OCI-LY7 (cell line): ENCODE data around the gene F2.

ENCODE experiments used
- EZH2phosphoT487 ChIP-seq: fragments of 200-600 bp; sonication (generic); IDR thresholded peaks from 2 replicates; pipeline ENCODE4 v1.6.1; 2018; ENCODE audit warnings: low read depth, borderline replicate concordance, mild to moderate bottlenecking, mixed run types, antibody characterized with exemption, low read length, moderate library complexity, mixed read lengths
- TF ChIP-seq, protein P1 (sequence below): fragments of 200-600 bp; sonication (generic); conservative IDR thresholded peaks from 2 replicates; pipeline ENCODE4 v1.5.1; 2014; ENCODE audit warnings: mild to moderate bottlenecking, antibody characterized with exemption, low read length, moderate library complexity, mixed read lengths

DNA sequence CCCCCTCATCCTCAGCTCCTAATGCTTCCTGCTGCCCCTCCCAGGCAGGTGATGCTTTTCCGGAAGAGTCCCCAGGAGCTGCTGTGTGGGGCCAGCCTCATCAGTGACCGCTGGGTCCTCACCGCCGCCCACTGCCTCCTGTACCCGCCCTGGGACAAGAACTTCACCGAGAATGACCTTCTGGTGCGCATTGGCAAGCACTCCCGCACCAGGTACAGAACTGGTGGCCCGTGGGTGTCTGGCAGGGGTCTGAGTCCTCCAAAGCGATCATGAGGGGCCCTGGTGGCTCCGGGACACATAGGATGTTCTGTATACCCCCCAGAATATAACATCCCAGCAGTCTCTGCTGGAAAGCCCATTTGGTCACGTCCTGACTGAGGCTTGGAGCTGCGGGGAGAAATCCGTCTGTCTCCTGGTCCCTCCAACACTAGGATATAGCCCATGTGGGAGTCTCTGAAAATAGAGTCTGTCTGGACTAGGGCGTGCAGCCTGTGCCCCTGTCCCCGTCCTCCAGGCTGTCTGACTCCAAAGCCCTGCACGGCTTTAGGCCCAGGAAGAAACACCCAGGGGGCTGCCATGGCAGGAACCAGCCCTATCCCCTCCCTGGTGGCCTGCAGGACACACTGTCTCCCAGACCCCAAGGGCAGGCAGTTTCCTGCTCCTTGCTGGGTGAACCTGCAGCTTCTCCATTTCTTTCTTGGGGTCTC is 9.1 kb downstream of the F2 start:
- TF ChIP-seq, protein P1, sequence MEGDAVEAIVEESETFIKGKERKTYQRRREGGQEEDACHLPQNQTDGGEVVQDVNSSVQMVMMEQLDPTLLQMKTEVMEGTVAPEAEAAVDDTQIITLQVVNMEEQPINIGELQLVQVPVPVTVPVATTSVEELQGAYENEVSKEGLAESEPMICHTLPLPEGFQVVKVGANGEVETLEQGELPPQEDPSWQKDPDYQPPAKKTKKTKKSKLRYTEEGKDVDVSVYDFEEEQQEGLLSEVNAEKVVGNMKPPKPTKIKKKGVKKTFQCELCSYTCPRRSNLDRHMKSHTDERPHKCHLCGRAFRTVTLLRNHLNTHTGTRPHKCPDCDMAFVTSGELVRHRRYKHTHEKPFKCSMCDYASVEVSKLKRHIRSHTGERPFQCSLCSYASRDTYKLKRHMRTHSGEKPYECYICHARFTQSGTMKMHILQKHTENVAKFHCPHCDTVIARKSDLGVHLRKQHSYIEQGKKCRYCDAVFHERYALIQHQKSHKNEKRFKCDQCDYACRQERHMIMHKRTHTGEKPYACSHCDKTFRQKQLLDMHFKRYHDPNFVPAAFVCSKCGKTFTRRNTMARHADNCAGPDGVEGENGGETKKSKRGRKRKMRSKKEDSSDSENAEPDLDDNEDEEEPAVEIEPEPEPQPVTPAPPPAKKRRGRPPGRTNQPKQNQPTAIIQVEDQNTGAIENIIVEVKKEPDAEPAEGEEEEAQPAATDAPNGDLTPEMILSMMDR: no peak
- no peak for TF ChIP-seq EZH2phosphoT487
